GM18511 (cell line): ENCODE data around the gene GPATCH11.

Experiments used
- ATAC-seq: cut with Tn5 transposase; IDR thresholded peaks from one replicate; pipeline ENCODE4 v1.9.1; 2021; ENCODE audit warnings: mild to moderate bottlenecking, moderate library complexity; ENCODE audit not compliant: unreplicated experiment

The GPATCH11 gene

DNA sequence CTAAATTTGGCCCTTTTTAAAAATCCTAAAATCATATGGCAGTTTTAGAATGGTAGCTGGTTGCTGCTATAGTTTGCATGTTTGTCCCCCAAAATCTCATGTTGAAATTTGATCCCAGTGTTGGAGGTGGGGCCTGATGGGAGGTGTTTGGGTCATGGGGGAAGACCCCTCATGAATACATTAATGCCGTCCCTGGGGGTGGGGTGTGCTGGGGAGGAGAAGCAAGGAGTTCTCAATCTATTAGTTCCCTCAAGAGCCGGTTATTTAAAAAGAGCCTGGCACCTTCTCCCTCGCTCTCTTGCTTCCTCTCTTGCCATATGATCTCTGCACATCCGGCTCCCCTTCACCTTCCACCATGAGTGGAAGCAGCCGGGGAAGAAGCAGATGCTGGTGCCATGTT lies 20.8 kb downstream of the GPATCH11 start:
- ATAC-seq, result no peak

DNA sequence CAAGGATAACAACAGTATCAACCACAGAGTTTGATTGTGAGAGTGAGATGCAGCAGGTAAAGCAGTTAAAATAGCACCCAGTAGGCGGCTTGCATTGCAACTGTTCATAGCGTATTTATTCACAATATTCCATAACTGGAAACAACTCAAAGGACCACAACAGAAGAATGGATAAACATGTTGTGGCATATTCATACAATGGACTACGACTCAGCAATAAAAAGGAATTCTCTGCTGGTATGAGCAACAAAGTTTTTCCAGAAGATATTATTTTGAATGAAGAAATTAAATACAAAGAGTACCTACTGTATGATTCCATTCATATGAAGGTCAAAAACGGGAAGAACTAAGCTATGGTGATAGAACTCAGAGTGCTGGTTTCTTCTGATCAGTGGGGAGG lies 25.2 kb downstream of the GPATCH11 start:
- ATAC-seq, result no peak

DNA sequence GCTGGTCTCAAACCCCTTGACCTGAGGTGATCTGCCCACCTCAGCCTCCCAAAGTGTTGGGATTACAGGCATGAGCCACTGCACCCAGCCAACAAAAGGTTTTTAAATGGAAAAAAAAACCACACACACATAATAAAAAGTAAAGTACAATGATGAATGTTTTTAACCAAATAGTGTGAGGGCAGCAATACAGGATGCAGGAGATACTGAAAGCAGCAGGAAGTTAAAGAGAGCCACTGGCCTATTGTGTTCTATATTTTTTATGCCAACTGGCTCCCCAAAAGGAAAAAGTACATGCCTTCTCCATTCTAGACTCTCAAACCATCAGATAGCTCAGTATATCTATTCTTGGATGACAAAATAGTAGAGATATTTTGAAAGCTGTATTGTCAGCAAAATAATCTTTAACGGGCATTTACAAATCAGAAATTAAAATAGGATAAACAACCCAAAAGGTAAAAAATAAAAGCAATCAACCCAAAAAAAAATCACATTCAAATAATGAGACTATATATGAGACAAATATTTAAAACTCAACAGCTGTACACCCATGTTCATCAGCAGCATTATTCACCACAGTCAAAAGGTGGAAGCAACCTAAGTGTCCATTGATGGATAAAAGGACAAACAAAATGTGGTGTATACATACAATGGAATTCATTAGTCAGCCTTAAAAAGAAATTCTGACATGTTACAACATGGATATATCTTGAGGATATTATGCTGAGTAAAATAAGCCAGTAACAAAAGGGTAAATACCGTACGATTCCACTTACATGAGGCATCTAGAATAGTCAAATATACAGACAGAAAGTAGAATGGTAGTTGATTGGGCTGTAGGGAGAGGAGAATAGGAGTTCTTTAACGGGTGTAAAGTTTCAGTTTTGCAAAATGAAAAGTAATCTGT lies 26.2 kb downstream of the GPATCH11 start:
- no peak for ATAC-seq

DNA sequence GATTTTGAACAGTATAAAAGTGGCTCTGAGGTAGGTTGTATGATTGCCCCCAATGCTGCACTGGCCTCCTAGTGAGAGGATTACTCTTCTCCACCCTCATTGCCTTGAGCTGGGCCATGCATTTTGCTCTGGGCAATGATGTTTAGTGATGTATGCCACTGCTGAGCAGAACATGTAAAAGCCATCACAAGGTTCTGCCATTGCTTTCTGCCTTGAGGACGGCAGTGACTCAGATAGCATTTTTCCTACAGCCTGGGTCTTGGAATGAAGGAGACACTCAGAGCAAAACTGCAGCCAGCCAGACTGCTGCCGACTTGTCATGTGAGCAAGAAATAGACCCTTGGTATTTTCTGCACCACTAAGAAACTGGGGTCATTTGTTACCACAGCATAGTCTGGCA lies 27.6 kb downstream of the GPATCH11 start:
- ATAC-seq, result no peak

DNA sequence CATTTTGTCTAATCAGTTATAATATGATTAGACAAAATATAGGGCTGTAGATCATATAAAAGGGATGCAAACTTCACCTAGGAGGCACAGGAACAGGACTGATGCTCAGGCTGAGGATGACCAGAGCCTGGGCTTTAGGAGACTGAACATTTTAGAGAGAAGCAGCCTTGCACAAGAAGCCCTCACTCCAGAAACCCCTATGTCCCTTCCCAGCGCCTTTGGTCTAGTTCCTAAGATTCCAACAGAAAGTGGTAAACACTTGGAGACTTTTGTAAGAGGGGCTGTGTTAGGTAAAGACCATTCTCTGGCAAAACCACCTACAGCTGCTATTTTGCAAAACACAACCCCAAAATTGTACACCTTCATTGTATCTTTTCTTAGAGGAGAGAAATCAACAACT lies 33.2 kb downstream of the GPATCH11 start:
- ATAC-seq, result no peak

DNA sequence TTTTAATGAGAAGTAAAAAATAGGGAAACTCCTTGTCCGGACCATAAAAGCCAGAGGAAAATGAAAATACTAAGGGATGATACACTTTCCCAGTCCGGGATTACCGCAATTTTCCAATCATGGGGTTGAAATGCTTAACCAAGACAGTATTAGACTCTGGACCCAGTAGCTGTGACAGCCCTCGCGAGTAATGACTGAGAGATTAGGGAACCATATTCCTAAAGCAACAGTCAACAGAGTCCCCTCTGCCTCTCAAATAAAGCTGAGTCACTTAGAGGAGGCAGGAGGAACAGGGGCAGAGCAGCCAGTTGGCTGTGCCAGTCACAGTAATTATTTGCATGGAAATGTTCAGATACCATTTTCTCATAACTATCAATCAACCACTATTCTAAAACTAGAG lies 34.8 kb downstream of the GPATCH11 start:
- ATAC-seq, result no peak

DNA sequence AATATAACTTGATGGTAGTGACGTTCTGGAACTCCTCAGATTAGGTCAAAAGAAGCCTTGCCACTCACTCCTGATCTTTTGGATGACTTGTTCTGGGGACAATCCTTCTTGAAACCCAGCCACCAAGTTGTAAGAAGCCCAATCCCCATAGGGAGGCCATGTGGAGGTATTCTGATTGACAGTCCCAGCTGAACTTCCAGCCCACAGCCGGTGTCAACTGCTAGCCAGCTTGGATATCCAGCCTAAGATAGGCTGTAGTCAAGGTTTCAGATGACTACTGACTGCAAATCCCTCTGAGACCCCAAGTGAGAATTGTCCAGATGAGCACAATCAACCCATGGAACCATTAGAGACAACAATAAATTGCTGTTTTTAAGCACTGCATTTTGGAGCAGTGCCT lies 41.1 kb downstream of the GPATCH11 start:
- ATAC-seq, result no peak

DNA sequence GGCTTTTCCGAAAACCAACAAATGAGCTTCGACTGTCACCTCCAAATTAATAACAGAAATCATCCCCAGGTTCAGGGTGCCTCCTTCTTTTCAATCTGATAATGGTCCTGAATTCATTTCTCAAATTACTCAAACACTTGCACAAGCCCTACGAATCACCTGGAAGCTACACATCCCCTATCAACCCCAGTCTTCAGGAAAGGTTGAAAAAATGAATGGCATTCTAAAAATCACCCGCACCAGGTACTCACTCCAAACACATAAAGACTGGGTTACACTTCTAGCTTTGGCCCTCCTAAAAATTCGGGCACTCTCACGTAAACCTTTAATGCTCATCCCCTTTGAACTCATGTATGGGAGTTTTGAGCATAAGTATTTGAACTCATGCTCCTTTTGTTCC lies 48.6 kb downstream of the GPATCH11 start:
- no peak for ATAC-seq

DNA sequence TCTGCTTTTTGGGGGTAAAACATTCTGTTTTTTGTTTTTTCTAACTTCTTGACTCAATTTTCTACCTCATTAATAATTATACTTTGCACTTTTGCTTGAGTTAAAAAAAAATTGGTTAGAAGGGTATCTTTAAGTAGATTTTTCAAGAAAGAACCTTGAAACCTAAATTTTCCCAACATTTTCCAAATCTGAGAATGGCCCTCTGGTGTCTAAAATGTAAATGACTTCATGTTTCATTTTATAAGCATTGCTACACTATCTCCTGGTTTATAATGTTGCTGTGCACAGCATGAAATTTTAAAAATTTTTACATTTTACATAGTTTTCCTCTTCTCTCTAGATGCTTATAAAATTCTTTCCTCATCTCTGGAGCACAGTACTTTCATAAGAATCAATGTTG lies 58.2 kb downstream of the GPATCH11 start:
- no peak for ATAC-seq

DNA sequence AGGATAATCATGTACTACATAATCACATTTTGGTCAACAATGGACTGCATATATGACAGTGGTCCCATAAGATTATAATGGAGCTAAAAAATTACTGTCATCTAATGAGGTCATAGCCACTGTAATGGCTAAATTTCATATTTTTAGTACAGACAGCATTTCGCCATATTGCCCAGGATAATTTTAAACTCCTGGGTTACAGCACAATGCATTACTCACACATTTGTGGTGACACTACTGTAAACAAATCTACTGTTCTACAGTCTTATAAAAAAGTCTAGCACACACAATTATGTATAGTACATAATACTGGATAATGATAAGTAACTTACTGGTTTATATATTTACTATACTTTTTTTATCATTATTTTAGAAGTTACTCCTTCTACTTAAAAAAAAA lies 59.7 kb downstream of the GPATCH11 start:
- ATAC-seq, result no peak

DNA sequence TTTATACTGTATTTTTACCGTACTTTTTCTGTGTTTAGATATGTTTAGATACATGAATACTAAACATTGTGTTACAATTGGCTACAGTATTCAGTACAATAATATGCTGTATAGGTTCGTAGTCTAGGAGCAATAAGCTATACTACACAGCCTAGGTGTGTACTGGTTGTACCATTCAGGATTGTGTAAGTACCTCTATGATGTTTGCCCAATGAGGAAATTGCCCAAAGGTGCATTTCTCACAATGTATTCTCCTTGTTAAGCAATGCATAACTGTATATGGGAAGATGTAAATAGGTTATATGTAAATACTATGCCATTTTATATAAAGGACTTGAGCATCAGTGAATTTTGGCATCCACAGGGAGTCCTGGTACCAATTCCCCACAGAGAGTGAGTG lies 61.7 kb downstream of the GPATCH11 start:
- ATAC-seq, result no peak

DNA sequence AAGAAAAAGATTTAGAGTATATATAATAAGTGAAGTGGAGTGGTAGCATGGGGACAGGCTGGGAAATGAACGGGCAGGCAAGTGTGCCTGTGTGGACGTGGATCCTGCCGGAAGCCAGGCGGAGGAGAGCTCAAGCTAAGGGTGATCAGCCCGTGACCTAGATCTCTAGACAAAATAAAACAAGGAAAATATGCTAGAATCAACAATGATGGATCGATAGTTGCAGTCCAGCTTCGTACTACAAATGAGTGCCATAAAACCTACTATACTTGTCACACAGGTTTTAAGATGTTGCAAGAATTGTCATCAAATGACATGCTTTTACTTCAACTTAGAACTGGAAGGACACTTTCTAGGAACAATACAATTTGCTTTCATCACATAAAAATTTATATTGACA lies 64.0 kb downstream of the GPATCH11 start:
- ATAC-seq, result no peak
